GM18511 (cell line): ENCODE data around the gene LACC1.

Source experiments
- ATAC-seq: cut with Tn5 transposase; IDR thresholded peaks from one replicate; pipeline ENCODE4 v1.9.1; 2021; ENCODE audit warnings: mild to moderate bottlenecking, moderate library complexity; ENCODE audit not compliant: unreplicated experiment

LACC1 gene

DNA sequence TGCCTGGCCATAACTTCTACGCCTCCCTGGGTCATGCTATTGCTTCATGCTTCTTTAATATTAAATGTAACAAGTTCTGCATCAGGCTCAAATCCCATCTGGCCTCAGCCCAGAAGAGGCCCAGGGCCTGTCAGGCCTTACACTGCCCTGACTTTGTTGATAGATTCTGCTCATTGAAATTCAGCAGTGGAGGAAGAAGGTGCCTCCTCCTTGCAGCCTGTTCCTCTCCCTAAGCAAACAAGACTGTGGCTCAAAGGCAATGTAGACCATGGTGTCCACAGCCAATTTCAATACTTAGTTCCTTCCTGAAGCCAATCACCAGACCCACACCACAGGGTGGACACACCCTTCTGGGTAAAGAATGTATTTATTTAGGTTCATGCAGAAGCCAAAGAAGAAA is 59.4 kb downstream of the LACC1 start:
- no peak for ATAC-seq

DNA sequence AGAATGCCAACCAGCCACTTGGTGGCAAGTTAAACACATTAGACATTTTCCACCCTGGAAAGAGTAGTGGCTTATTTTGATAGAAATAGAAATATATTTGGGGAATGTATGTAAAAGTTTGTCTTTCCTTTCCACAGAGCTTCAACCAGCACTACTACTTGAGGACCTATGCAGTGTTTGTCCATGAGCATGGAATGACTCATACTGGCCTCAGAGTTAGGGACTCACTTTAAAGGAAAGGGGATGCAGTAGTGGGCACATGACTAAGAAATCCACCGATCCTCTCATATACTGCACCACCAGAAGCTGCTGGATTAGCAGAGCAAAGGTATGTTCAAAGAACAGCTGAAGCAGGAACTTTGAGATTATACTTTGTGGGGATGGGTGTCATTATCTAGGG is 62.6 kb downstream of the LACC1 start:
- ATAC-seq = no peak
